GM10266 (cell line): ENCODE measurements around the gene LRG1.
A peak's percentile ranks its signal among the peaks of the same experiment; 100 is the strongest.

Experiments
- DNase-seq: peaks from one replicate; pipeline ENCODE4 v3.0.0; 2012; ENCODE audit errors: extremely low spot score
- CTCF ChIP-seq: IDR thresholded peaks from 2 replicates; pipeline ENCODE4 v1.5.1; 2012; ENCODE audit warnings: mild to moderate bottlenecking, low read depth; ENCODE audit not compliant: control insufficient read depth, insufficient read depth; ENCODE audit errors: missing control alignments

Gene LRG1

GRCh38 chr19:4498694-4499093 is 41.1 kb downstream of the LRG1 start:
- no peak for DNase-seq
- TF ChIP-seq CTCF = no peak

GRCh38 chr19:4497770-4498389 is 42.0 kb downstream of the LRG1 start:
- DNase-seq = no peak
- no peak for TF ChIP-seq CTCF

GRCh38 chr19:4496304-4496703 is 43.5 kb downstream of the LRG1 start:
- no peak for DNase-seq
- no peak for TF ChIP-seq CTCF

GRCh38 chr19:4495471-4495870 is 44.4 kb downstream of the LRG1 start:
- TF ChIP-seq CTCF = peak; percentile 24
- no peak for DNase-seq

- no peak for TF ChIP-seq CTCF
- DNase-seq = no peak
These were observed 45.2 kb downstream of the LRG1 start for GRCh38 chr19:4494691-4495064.

GRCh38 chr19:4493929-4494690 is 45.7 kb downstream of the LRG1 start:
- no peak for TF ChIP-seq CTCF

More at GRCh38 chr19:4493929-4494690, 45.7 kb downstream of the LRG1 start:
- no peak for DNase-seq
